DMS53 treated with DMSO at 0.1 percent for 48 hours (cell line): ENCODE measurements around the gene C16orf74.

ENCODE experiments used
- DNase-seq: peaks from one replicate; lab custom pipeline; 2025; ENCODE audit not compliant: unreplicated experiment; lab: John Stamatoyannopoulos, UW

C16orf74 gene

DNA sequence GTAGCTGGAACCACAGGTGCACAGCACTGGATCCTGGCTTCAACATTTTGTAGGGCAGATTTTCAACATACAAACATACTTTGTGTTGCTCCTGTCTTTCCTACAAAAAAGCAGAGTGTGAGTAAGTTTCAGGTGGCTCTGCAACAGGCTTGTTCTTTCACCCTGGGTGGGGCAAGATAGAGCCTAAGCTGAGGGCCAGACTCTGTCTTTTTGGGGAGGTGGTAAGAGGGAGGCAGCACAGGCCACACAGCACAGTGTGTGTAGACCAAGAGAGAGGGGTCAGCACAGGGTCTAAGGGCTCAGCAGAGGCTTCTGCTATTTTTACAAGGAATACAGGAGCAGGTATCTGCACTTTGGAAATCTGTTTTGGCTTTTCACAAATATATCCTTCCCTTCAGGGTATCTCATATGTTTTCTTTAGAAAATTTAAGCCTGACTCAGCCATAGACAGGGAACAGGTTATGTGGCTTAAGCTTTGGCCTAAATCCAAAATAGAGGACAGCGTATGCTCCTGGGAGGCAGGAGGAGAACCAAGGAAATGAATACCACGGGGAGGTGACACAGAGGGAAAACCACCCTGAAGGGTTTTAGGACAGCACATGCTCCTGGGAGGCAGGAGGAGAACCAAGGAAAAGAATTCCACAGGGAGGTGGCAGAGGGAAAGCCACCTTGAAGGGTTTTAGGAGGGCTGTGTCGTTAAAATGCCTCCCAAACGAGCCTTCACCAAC, 26.9 kb upstream of the C16orf74 start:
- no peak for DNase-seq

DNA sequence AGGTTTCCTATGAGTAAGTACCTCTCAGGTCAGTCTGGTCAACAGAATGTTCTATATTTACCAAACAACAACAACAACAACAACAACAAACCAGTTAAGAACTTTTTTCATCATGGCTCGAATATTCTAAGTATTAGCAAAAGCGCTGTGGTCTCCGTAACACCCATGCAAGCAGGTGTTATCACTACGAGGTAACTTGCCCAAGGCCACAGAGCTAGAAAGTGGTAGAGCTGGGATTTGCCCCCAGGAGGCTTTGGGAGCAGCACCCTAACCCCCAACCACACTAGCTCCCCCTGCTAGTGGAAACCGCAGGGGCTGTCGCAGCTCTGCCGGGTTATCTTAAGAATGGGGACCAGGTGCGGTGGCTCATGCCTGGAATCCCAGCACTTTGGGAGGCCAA, 23.9 kb upstream of the C16orf74 start:
- DNase-seq, result no peak

DNA sequence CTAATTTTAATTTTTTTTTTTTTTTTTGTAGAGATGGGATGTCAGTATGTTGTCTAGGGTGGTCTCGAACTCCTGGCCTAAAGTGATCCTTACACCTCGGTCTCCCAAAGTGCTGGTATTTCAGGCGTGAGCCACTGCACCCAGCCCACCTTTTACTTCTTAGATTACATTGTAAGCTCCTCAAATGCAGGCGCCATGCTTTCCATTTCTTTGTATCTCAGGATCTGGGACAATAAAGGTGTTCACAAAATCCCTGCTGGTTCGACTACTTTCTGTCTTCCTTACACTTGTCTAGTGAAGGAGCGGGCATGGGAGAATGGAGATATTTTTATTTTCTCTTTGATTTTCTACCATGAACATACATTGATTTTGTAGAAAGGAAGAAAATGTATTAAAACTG, 23.2 kb upstream of the C16orf74 start:
- DNase-seq, result no peak

DNA sequence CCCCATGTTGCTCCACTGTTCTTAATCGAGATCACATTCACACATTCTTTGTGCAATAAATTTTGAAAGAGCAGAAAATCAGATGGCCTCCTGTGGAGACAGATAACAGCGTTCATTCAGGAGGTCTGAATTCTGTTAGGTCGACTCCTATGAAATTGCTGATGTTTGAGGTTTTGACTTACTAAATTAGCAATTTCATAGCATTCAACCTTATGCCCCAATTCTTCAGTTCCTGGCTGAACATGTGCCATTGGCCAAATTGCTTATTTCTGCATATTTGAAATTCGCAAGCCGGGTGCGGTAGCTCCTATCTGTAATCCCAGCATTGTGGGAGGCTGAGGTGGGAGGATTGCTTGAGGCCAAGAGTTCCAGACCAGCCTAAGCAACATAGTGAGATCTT, 22.1 kb upstream of the C16orf74 start:
- DNase-seq, result no peak

DNA sequence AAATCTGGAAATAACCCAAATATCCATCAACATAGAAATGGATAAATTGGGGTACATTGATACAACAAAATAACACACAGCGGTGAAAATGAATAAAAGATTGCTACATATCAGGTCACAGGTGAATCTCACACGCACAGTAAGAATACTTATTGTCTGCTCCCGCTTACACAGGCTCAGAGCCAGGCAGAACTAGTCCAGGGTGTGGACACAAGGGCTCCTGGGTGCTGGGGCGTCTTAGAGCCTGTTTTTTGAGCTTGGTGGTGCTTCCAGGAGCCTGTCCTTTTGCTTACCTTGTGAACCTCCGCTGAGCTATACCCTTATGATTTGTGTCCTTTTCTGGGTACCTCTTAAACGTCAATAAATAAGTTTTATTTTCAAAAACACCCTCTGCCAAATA, 19.8 kb upstream of the C16orf74 start:
- DNase-seq, result no peak

DNA sequence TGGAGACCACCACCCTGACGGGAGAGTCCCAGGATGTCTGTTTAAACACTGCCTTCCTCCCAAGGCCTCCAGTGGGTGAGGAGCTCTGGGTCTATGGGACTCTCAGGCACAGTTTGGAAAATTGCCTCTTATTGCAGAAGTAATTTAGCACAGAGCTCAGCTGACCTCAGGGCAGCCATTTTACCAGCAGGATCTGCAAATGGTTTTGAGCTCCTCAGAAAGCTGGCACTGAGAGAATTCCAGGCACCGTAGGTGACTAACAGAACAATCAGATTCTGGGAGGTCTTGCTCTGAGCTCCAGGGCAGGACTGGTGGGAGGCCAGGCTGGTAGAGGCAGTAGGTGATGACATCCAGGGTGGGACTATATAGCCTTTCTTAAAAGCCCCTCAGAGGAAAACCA, 17.3 kb upstream of the C16orf74 start:
- DNase-seq, result no peak

DNA sequence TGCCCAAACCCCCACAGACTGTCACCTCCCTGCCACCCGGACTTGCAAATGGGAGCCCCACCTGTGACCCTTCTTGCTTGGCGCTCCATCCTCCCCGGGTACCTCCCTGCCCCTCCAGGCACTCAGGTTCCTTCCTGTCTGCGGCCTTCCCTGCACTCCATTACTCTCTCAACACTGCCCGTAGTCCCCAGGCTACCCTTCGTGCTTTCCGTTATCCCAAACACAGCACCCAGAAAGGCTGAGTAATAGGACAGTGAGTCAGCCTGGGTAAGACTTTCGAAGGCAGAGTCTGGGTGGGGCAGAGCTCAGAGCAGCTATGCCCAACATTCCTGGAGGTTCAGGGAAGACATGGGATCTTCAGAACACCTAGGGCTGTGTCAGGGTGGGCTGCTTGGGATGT, 16.6 kb upstream of the C16orf74 start:
- DNase-seq, result no peak

DNA sequence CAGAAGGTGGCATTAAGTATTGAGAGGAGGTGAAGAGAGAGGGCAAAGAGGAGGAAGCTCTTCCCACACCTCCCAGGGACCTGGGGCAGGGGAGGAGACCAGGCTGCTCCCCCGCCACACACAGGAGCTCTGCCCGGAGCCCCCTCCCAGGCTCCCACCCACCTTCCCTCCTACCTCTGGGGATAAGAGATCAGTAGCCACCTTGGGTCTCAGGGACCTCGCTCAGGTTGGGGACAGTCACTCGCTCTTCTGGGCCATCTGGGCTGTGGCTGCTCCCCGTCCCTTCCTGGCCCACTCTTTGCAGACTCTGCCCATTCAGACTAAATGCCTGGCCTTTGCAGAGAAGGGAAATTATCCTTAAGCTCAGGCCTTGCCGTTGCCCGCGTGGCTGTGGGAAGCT, 14.9 kb upstream of the C16orf74 start:
- no peak for DNase-seq

DNA sequence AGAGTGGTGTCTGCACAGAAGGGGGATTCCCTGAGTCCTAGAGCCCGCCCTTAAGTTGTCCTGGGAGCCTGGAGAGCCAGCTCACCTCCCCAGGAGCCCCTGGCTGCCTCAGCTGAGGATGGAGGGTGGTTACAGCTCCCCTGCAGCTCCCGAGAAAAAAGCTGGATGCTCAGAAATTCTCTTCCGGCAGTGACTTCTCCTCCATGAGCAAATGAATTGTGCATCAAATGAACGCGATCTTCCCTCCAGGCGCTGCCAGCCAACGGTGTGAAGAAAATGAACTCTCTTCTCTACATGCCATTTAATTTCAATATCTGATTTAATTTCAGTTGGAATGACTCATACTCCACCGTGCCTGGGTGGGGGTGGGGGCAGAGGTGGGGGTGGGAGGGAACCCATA, 14.3 kb upstream of the C16orf74 start:
- no peak for DNase-seq

DNA sequence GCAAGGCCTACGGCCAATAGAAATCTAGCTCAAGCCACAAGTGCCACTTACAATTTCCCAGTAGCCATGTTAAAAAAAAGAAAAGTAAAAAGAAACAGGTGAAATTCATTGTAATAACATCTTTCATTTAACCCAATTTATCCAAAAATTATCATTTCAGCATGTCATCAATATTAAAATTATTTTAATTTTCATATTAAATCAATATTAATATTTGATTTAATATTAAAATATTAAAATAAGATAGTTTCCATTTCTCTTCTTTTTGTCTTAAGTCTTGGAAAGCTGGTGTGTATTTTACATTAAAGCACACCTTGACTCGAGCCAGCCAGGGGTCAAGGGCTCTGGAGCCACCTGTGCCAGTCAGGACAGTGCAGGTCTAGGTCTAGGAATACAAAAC, 12.7 kb upstream of the C16orf74 start:
- no peak for DNase-seq

DNA sequence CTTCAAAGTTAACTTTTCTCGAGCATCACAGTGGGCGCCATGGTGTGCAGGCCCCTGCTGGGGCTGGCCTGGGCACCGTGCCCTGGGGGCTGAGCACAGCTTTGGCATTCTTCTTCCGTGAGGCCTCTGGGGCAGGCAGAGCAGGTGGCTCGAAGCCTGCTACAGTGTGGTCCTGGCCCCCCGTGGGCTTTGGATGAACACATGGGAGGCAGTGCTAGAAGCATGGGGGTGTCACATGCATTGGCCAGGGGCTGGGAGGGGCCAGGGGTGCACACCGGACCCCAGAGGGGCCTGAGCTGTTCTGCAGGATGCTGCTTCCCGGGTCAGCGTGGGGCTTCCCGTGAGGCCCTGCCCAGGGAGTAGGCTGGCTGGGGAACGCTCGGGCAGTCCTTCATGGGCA, 12.1 kb upstream of the C16orf74 start:
- no peak for DNase-seq

DNA sequence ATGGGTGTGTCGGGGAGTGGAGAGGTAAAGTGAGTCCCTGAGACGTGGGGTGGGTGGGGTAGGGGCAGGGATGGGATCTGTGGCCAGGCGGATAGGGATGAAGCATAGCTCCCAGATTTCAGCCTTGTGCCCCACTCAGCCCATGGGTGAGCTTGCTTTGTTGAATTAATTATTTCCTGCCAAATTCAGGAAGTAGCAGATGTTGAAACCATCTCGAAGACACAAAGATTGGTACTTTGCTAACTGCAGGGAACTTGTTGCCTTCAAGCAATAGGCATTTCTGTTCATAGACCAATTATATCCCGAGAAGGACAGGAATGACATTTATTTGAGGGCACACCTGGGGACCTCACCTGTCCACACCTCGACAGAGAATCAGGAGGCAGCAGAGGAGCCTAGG, 11.0 kb upstream of the C16orf74 start:
- no peak for DNase-seq

DNA sequence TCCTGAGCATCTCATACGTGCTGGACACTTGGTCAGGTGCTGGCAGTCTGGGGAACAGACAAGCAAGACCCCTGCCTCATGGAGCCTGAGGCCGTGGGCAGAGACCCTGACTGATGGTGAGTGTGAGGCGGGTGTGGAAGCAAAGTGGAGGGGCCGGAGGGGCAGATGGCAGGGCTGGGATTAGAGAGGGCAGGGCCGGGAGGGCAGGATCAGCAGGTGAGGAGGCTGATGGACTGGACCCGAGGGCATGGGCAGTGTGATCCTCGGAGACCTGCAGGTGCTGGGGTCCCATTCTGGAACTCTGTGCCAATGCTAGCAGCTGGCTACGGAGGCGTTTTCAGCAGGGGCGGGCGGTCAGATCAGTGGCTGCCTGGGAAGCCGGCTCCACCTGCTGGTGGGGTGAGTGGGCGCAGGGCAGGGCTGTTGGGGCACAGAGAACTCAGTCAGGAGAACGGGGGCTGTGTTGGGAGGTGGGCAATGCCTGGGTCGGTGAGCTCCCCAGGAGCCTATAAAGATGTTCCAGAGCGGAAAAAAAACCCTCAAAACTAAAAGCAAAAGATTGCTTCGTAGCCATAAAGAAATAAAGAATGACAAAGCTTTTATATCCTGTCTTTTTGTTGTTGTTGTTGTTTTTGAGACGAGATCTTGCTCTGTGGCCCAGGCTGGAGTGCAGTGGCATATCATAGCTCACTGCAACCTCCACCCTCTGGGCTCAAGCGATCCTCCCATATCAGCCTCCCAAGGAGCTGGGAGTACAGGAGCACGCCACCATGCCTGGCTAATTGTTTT, 8.9 kb upstream of the C16orf74 start:
- DNase-seq, result peak; percentile 26

DNA sequence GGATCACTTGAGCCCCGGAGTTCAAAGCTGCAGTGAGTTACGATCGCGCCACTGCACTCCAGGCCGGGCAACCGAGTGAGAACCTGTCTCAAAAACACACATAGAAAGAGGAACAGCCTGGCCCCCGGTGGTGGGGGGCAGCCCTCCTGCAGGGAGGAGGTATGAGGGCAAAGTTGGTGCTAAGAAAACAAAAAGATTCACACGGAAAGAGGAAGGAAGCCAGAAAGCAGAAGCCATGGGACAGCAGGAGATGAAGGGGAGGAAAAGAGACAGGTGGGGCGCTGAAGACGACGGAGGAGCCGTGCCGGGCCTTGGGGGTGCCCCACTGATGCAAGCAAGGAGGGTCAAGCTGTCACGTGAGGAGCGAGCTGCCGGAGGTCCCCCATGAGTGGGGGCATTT, 8.2 kb upstream of the C16orf74 start:
- DNase-seq, result no peak

DNA sequence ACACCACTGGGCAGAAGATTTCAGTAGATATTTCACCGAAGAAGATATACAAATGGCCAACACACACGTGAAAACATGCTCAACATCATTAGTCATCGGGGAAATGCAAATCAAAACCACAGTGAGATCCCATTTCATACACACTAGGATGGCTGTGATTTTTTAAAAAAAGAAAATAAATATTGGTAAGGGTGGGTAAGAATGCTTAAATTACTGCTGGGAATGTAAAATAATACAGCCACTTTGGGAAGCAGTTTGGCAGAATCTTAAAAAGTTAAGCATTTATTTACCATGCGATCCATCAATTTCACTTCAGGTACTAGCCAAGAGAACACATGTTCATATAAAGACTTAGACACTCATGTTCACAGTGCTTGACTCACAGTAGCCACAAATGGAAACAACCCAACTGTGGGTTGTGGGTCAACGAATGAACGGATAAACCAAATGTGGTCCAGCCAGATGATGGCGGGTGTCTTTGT, 6.5 kb upstream of the C16orf74 start:
- DNase-seq, result no peak

DNA sequence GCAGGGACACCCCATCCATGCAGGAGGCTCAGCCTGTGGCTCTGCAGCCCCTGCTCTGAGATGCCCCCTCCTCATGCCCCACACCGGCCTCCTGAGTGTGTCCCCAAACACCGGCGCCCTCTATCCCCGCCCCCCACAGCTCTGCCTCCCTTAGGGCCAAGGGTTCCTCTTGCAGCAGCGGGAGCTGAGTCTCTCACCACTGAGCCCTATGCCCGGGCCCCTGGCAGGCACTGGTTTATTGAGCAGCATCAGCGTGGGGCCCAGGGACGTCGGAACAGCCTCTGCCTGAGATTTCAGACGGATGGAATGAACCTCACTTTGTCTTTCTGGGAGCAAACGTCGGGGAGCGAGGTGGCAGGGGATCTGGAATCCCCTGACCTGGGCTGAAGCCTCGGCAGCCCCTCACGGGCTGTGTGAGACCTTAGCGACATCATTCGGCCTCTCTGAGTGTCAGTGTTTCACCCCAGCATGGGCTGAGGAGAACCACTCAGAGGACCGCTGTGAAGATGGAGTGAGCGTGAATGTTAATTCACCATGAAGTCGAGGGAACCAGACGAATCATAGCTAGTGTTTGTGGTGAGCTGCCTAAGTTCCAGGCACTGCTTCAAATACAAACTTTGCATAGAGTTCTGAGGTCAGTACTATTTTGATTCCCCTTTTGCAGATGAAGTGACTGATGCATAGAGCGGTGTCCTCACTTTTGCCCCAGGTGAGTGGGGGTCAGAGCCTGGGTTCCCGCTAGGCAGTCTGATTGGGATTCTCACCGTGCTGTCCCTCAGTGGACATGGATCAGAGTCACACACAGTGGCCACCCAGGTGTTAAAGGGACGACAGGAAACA, 5.3 kb upstream of the C16orf74 start:
- DNase-seq, result no peak

DNA sequence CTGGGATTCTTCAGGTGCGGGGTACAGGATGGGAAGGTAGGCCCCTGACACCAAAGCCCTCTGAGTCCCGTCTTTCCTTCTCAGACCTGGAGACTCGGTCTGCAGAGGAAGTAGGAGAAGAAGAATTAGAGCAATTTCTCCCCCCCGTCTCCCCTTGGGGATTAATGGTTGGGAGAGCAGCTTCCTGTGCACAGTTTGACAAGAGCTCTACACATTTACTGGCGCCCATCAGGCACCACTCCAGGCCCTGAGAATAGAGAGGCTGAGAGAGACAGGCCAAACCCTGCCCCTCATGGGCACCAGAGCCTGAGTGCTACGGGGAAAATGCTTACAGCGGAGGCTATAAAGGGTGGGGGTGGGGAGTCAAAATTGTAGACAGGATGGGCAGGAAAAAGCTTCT, 3.5 kb upstream of the C16orf74 start:
- DNase-seq, result no peak

DNA sequence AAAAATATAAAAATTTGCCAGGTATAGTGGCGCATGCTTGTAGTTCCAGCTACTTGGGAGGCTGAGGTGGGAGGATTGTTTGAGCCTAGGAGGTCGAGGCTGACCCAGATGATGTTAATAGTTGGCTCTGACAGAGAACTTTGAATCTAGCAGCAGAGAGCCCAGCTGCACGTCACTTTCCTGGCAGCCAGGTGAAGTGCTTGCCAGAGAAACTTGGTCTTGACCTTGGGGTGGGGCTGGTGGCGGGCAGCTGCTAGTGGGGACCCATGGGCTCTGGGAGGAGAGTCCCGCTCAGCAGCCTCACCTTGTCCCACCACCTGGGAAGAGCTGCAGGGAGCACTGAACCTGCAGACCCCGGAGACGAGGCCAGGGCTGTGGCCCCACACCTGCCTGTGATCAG, 3.1 kb upstream of the C16orf74 start:
- DNase-seq, result no peak

DNA sequence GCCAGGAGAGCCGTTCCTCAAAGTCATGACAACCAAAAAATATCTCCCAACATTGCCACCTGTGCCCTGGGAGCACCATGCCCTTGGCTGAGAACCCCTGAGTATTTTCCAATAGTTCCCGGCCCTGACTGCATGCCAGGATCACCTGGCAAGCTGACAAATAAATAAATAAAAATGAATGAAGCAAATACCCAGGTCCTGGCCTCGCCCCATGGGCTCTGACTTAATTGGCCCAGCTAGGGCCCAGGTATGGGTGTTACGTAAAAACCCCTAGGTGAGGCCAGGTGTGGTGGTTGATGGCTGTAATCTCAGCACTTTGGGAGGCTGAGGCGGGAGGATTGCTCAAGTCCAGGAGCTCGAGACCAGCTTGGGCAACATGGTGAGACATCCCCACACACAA, 2.7 kb upstream of the C16orf74 start:
- no peak for DNase-seq

DNA sequence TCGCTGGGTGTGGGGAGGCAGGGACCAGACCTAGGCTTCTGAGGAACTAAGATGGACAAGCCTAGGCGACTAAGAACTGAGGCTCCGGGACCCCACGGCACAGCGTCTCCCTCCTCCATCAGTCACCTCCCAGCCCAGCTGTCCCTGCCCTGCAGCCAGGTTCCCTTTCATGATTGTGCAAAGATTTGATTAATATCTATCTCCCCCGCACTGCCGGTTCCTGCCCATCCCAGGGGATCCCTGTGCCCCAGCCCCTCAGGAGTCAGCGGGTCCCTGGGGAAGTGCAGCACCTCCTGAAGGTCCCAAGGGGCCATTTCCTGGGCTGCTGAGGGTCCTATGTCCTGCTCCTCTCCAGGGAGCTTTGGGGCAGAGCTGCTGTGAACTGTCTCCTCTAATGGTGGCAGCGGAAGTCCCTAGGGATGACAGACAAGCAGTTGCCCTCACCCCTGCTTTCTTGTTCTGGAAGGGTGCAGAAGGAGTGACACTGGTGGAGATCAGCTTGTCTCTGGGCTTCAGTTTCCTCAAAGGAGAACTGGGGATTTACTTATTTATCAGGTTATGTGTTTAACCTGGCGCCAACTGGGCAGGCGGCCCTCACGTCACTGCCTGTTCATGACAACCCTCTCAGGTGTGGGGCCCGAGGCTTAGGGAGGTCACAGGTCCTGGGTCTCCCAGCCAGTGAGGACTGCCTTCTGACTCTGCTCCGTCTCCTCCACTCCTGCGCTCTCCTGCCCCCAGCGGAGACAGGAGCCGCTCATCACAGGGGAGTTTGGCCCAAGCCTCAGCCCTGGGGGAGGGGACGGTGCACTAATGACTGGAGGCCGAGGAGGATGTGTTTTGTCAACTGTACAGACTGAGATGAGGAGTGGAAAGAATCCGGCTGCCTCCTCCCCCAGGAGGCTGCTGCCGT, 1.9 kb upstream of the C16orf74 start:
- no peak for DNase-seq
